Fibroblast of lung (primary cell): ENCODE data around the gene ZCCHC14.

ENCODE experiments used
- EZH2 ChIP-seq: IDR thresholded peaks from 2 replicates; pipeline ENCODE4 v1.5.1; 2012; ENCODE audit warnings: low read length, control low read depth, mild to moderate bottlenecking; ENCODE audit errors: missing control alignments
- TF ChIP-seq, protein P1 (sequence below), 2 donors: IDR thresholded peaks in 1 of 2; conservative IDR thresholded peaks in 1 of 2; 1 replicate in 1 of 2; 2 replicates in 1 of 2; pipeline ENCODE4 v1.5.1; 2011 to 2012; ENCODE audit warnings: low read length in 2 of 2, control low read depth in 1 of 2, inconsistent platforms in 1 of 2, low read depth in 1 of 2, mild to moderate bottlenecking in 1 of 2

DNA sequence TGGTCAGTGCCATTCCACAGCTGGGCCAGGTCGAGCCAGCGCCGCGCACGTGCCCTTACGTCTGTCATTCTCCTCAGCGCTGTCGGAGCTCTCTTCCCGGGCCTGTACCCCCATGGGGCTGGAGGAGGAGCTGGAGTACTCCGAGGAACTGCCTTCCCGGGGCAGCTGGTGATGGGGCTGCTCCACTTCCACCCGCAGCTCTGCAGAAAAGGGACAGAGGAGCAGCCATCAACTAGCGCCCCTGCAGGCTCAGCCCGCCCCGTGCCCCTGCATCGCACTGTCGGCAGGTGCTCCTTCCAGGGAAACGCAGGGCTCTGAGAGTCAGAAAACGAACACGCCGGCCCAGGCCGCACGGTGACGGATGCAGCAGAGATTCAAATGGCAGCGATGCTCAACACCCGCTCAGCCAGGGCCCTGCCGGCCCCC lies 79.8 kb downstream of the ZCCHC14 start:
- TF ChIP-seq, protein P1, sequence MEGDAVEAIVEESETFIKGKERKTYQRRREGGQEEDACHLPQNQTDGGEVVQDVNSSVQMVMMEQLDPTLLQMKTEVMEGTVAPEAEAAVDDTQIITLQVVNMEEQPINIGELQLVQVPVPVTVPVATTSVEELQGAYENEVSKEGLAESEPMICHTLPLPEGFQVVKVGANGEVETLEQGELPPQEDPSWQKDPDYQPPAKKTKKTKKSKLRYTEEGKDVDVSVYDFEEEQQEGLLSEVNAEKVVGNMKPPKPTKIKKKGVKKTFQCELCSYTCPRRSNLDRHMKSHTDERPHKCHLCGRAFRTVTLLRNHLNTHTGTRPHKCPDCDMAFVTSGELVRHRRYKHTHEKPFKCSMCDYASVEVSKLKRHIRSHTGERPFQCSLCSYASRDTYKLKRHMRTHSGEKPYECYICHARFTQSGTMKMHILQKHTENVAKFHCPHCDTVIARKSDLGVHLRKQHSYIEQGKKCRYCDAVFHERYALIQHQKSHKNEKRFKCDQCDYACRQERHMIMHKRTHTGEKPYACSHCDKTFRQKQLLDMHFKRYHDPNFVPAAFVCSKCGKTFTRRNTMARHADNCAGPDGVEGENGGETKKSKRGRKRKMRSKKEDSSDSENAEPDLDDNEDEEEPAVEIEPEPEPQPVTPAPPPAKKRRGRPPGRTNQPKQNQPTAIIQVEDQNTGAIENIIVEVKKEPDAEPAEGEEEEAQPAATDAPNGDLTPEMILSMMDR (conservative IDR thresholded peaks at IDR 0.05 in 1 of 2, IDR thresholded peaks at IDR 0.05 in 1 of 2; ENCODE audit: low read depth in 1 of 2, low read length in 2 of 2): no peak
- no peak for TF ChIP-seq EZH2
